GM23338 (cell line): ENCODE data around the gene FUT2. TPM values are rescaled to one million over a fixed set of nuclear protein-coding genes. Genes with fewer than 3 reads are reported as not detected.
"Not testable (repeated sequence)": the region's sequence is repeated elsewhere in the genome, so short reads cannot be mapped to it uniquely, and the experiment has no call there.

Source experiments
- ATAC-seq: fragments of 200-7000 bp; cut with Tn5 transposase; 3 replicates; pipeline ENCODE4 v1.9.1; 2020
- DNase-seq: peaks from one replicate; pipeline ENCODE4 v3.0.0-alpha.2; 2015; ENCODE audit warnings: low spot score
- H2AFZ ChIP-seq: fragments of 200-600 bp; sonication (generic); 2 replicates; pipeline ENCODE4 v1.8.0; 2016; ENCODE audit warnings: antibody characterized with exemption, mild to moderate bottlenecking, moderate library complexity
- H3F3A ChIP-seq: fragments of 200-600 bp; sonication (generic); replicated peaks from 2 replicates; pipeline ENCODE4 v1.8.0; 2017; ENCODE audit warnings: antibody characterized with exemption, mixed run types, low read depth
- H3K27ac ChIP-seq: fragments of 200-600 bp; sonication (generic); 2 replicates; pipeline ENCODE4 v1.6.1; 2016; ENCODE audit warnings: low read depth
- H3K27me3 ChIP-seq: fragments of 200-600 bp; sonication (generic); 2 replicates; pipeline ENCODE4 v1.8.0; 2016; ENCODE audit warnings: mild to moderate bottlenecking, mixed run types, moderate library complexity; ENCODE audit not compliant: insufficient read depth
- H3K36me3 ChIP-seq: fragments of 200-600 bp; sonication (generic); 2 replicates; pipeline ENCODE4 v1.8.0; 2016; ENCODE audit warnings: mild to moderate bottlenecking; ENCODE audit not compliant: insufficient read depth
- H3K4me1 ChIP-seq: fragments of 200-600 bp; sonication (generic); 2 replicates; pipeline ENCODE4 v1.8.0; 2016; ENCODE audit warnings: mild to moderate bottlenecking, moderate library complexity; ENCODE audit not compliant: insufficient read depth
- H3K4me2 ChIP-seq: fragments of 200-600 bp; sonication (generic); 2 replicates; pipeline ENCODE4 v1.7.1; 2017; ENCODE audit warnings: mixed run types
- H3K4me3 ChIP-seq: fragments of 200-600 bp; sonication (generic); 2 replicates; pipeline ENCODE4 v1.6.1; 2016; ENCODE audit warnings: mixed run types
- H3K79me2 ChIP-seq: fragments of 200-600 bp; sonication (generic); replicated peaks from 2 replicates; pipeline ENCODE4 v1.8.0; 2017; ENCODE audit warnings: mild to moderate bottlenecking; ENCODE audit not compliant: insufficient read depth
- H3K9me2 ChIP-seq: fragments of 200-600 bp; sonication (generic); 2 replicates; pipeline ENCODE4 v1.8.0; 2017; ENCODE audit not compliant: insufficient read depth
- H4K20me1 ChIP-seq: fragments of 200-600 bp; sonication (generic); replicated peaks from 2 replicates; pipeline ENCODE4 v1.8.0; 2017; ENCODE audit warnings: mild to moderate bottlenecking; ENCODE audit not compliant: insufficient read depth
- H3K27ac Mint-ChIP-seq: 2 replicates; pipeline ENCODE4 v1.8.0; 2020; ENCODE audit warnings: inconsistent platforms, mild to moderate bottlenecking, moderate library complexity, mixed read lengths
- H3K27me3 Mint-ChIP-seq: 3 replicates; pipeline ENCODE4 v1.8.0; 2022; ENCODE audit warnings: low read depth, mild to moderate bottlenecking, moderate library complexity, mixed read lengths, inconsistent platforms; ENCODE audit not compliant: insufficient read depth, poor library complexity
- H3K36me3 Mint-ChIP-seq: 3 replicates; pipeline ENCODE4 v1.8.0; 2021; ENCODE audit warnings: low read depth, mild to moderate bottlenecking, inconsistent platforms, moderate library complexity, mixed read lengths
- H3K4me1 Mint-ChIP-seq: 3 replicates; pipeline ENCODE4 v1.8.0; 2020; ENCODE audit warnings: mild to moderate bottlenecking, inconsistent platforms, mixed read lengths
- H3K4me3 Mint-ChIP-seq: 3 replicates; pipeline ENCODE4 v1.8.0; 2021; ENCODE audit warnings: moderate library complexity, mild to moderate bottlenecking, inconsistent platforms, mixed read lengths
- H3K9me3 Mint-ChIP-seq: 3 replicates; pipeline ENCODE4 v1.8.0; 2020; ENCODE audit warnings: moderate library complexity, mild to moderate bottlenecking, inconsistent platforms, mixed read lengths
- EZH2 ChIP-seq: fragments of 200-600 bp; sonication (generic); IDR thresholded peaks from one replicate; pipeline ENCODE4 v1.8.0; 2017; ENCODE audit warnings: antibody characterized with exemption, mild to moderate bottlenecking, low read depth; ENCODE audit not compliant: unreplicated experiment
- EZH2phosphoT487 ChIP-seq: fragments of 200-600 bp; sonication (generic); IDR thresholded peaks from one replicate; pipeline ENCODE4 v1.8.1; 2018; ENCODE audit warnings: antibody characterized with exemption; ENCODE audit not compliant: unreplicated experiment
- NANOG ChIP-seq: IDR thresholded peaks from 2 replicates; pipeline ENCODE4 v1.6.1; 2016; ENCODE audit warnings: antibody characterized with exemption, borderline replicate concordance
- POLR2AphosphoS5 ChIP-seq: IDR thresholded peaks from 2 replicates; pipeline ENCODE4 v1.6.1; 2016; ENCODE audit warnings: antibody characterized with exemption, low read depth
- STAT1 ChIP-seq: IDR thresholded peaks from one replicate; pipeline ENCODE4 v1.6.1; 2016; ENCODE audit warnings: antibody characterized with exemption; ENCODE audit not compliant: unreplicated experiment
- ZNF114 ChIP-seq: fragments of 250-450 bp; sonication (Bioruptor Pico); IDR thresholded peaks from 2 replicates; pipeline ENCODE4 v1.5.0; 2020; ENCODE audit warnings: mild to moderate bottlenecking, moderate library complexity
- polyA plus RNA-seq: library from polyadenylated mRNA; unstranded; fragments of >200 nt; fragmentation: Nextera tagmentation; extraction: Ambion mirVana; gene quantifications from 2 replicates; pipeline ENCODE4 v1.2.1, GENCODE V29; 2016
- total RNA-seq: library from RNA; depleted of rRNA; stranded (reverse); fragments of >200 nt; shearing (Covaris generic); gene quantifications from 2 replicates; pipeline ENCODE4 v1.2.3, GENCODE V29; 2014
- TF ChIP-seq, protein P1 (sequence below): IDR thresholded peaks from one replicate; pipeline ENCODE4 v1.6.1; 2018; ENCODE audit warnings: antibody characterized with exemption; ENCODE audit not compliant: unreplicated experiment
- TF ChIP-seq, protein P2 (sequence below), 2 experiments: fragments of 200-600 bp in 1 of 2; sonication (generic) in 1 of 2; conservative IDR thresholded peaks; 2 replicates each; pipeline versions ENCODE4 v1.5.1 to v1.6.1; 2016 to 2017; ENCODE audit warnings: antibody characterized with exemption in 2 of 2, low read depth in 2 of 2, mild to moderate bottlenecking in 2 of 2, moderate library complexity in 1 of 2

The FUT2 gene
- total and polyA plus RNA-seq, 2 experiments from 2014 or later: 5.0 to 5.6 TPM

DNA sequence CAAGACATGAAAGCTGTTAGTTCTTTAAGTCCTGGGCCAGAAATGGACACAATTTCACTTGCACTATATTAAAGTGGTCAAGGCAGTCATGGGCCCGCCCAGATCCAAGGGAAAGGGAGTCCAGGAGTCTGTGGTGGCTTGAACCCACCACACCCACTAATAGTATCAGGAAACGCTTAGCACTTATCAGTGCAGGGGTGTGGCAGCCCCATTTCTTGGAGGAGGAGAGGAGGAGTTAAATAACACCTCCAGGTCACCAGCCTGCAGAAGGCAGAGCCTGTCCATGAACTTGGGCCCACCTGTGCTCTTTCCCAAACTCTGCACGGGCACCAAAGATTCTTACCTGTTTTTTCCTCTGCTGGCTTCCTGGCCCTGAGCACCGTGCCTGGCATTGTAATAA is 17.6 kb upstream of the FUT2 start (continued):
- TF ChIP-seq, protein P1, sequence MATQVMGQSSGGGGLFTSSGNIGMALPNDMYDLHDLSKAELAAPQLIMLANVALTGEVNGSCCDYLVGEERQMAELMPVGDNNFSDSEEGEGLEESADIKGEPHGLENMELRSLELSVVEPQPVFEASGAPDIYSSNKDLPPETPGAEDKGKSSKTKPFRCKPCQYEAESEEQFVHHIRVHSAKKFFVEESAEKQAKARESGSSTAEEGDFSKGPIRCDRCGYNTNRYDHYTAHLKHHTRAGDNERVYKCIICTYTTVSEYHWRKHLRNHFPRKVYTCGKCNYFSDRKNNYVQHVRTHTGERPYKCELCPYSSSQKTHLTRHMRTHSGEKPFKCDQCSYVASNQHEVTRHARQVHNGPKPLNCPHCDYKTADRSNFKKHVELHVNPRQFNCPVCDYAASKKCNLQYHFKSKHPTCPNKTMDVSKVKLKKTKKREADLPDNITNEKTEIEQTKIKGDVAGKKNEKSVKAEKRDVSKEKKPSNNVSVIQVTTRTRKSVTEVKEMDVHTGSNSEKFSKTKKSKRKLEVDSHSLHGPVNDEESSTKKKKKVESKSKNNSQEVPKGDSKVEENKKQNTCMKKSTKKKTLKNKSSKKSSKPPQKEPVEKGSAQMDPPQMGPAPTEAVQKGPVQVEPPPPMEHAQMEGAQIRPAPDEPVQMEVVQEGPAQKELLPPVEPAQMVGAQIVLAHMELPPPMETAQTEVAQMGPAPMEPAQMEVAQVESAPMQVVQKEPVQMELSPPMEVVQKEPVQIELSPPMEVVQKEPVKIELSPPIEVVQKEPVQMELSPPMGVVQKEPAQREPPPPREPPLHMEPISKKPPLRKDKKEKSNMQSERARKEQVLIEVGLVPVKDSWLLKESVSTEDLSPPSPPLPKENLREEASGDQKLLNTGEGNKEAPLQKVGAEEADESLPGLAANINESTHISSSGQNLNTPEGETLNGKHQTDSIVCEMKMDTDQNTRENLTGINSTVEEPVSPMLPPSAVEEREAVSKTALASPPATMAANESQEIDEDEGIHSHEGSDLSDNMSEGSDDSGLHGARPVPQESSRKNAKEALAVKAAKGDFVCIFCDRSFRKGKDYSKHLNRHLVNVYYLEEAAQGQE: no peak
- no peak for TF ChIP-seq EZH2
- TF ChIP-seq, protein P2, sequence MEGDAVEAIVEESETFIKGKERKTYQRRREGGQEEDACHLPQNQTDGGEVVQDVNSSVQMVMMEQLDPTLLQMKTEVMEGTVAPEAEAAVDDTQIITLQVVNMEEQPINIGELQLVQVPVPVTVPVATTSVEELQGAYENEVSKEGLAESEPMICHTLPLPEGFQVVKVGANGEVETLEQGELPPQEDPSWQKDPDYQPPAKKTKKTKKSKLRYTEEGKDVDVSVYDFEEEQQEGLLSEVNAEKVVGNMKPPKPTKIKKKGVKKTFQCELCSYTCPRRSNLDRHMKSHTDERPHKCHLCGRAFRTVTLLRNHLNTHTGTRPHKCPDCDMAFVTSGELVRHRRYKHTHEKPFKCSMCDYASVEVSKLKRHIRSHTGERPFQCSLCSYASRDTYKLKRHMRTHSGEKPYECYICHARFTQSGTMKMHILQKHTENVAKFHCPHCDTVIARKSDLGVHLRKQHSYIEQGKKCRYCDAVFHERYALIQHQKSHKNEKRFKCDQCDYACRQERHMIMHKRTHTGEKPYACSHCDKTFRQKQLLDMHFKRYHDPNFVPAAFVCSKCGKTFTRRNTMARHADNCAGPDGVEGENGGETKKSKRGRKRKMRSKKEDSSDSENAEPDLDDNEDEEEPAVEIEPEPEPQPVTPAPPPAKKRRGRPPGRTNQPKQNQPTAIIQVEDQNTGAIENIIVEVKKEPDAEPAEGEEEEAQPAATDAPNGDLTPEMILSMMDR (conservative IDR thresholded peaks at IDR 0.05; ENCODE audit: low read depth in 2 of 2): no peak
- TF ChIP-seq EZH2phosphoT487: no peak

DNA sequence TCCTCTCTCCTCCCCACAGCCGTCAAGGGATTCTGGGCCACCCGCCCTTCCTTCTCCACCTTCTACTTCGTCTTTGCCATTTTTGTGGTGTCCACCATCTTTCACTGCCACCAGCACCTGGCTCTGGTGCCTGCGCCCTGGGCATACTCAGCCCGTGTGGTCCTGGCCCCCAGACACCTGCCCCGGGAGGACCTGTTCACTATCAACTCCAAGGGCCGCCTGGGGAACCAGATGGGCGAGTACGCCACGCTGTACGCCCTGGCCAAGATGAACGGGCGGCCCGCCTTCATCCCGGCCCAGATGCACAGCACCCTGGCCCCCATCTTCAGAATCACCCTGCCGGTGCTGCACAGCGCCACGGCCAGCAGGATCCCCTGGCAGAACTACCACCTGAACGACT is 15.8 kb upstream of the FUT2 start:
- not testable (repeated sequence) for H3K79me2 ChIP-seq, H3K9me3 Mint-ChIP-seq, H3K27ac ChIP-seq, H3K4me1 Mint-ChIP-seq, H3K27me3 ChIP-seq, H3K9me2 ChIP-seq, H3K4me3 Mint-ChIP-seq, H3K27me3 Mint-ChIP-seq, H3K36me3 ChIP-seq, DNase-seq, H2AFZ ChIP-seq, H3F3A ChIP-seq, H3K4me3 ChIP-seq, H3K27ac Mint-ChIP-seq, H4K20me1 ChIP-seq, H3K36me3 Mint-ChIP-seq, H3K4me2 ChIP-seq, H3K4me1 ChIP-seq, ATAC-seq

DNA sequence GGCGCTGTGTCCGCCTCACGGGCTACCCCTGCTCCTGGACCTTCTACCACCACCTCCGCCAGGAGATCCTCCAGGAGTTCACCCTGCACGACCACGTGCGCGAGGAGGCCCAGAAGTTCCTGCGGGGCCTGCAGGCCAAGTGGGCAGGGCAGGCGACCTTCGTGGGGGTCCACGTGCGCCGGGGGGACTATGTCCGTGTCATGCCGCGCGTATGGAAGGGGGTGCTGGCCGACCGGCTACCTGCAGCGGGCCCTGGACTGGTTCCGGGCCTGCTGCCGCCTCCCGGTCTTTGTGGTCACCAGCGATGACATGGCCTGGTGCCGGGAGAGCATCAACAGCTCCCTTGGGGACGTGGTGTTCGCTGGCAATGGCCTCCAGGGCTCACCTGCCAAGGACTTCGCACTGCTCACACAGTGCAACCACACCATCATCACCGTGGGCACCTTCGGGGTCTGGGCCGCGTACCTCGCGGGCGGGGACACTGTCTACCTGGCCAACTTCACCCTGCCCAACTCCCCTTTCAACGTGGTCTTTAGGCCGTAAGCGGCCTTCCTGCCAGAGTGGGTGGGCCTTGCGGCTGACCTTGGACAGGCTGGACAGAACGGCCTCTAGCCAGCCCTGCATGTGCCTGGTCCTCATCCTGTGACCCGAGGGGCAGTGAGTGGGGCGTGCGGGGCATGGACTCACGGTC is 15.2 kb upstream of the FUT2 start:
- no peak overlapping the region for H3K4me3 Mint-ChIP-seq
- no peaks in the 10 kb centered on the region for H3K9me3 Mint-ChIP-seq
- Histone ChIP-seq H3K27me3 (no peaks in the 10 kb centered on the region), H3K4me1 (0 out of 2 replicates have a peak, but pooled peaks cover 3% of the 10 kb centered on the region), H3K36me3 (no peaks in the 10 kb centered on the region), H3K27ac (no peak overlapping the region), H3K4me3 (no peak overlapping the region), H3K9me2 (no peaks in the 10 kb centered on the region), H3K79me2 (no peaks in the 10 kb centered on the region), H2AFZ (no peak overlapping the region; the same call in 1 of the 2 replicates), H3K4me2 (no peak overlapping the region), H4K20me1 (no peaks in the 10 kb centered on the region), H3F3A (no peaks in the 10 kb centered on the region)
- no peak overlapping the region for H3K27ac Mint-ChIP-seq
- peaks cover 4% of the 10 kb centered on the region for H3K27me3 Mint-ChIP-seq
- ATAC-seq: no peak
- DNase-seq: no peak
- H3K4me1 Mint-ChIP-seq: peaks cover 2% of the 10 kb centered on the region; the same call in 1 of the 3 replicates
- H3K36me3 Mint-ChIP-seq: no peaks in the 10 kb centered on the region
- TF ChIP-seq EZH2phosphoT487 (no peak), NANOG (no peak), STAT1 (no peak), ZNF114 (CRISPR knock-in tag) (no peak), POLR2AphosphoS5 (no peak)
- TF ChIP-seq, protein P2 (conservative IDR thresholded peaks at IDR 0.05; ENCODE audit: low read depth in 2 of 2): no peak
